IMR-90 (cell line): ENCODE data around the gene OR9Q2. TPM values are rescaled to one million over a fixed set of nuclear protein-coding genes. Genes with fewer than 3 reads are reported as not detected.

ENCODE experiments used
- ATAC-seq: fragments of 200-7000 bp; cut with Tn5 transposase; 2 replicates; pipeline ENCODE4 v1.9.1; 2020; ENCODE audit warnings: low read depth, mild to moderate bottlenecking, moderate library complexity
- BruUV-seq: library from RNA; stranded (reverse); fragments of 400-500 nt; replicated peaks from 2 replicates; lab custom pipeline; 2021; lab: Mats Ljungman, UMichigan
- CTCF ChIA-PET: fragments of 300-600 bp; formaldehyde crosslinking; extraction: SDS; loops from one replicate; lab custom pipeline; 2021; ENCODE audit warnings: antibody characterized with exemption; lab: Yijun Ruan, JAX
- POLR2A ChIA-PET: fragments of 300-600 bp; sonication (Branson Sonifier 250); formaldehyde crosslinking; loops from one replicate; lab custom pipeline; 2022; ENCODE audit warnings: antibody characterized with exemption; ENCODE audit not compliant: unreplicated experiment; lab: Charles Lee
- DNase-seq: peaks from one replicate; pipeline ENCODE4 v3.0.0; 2013
- H2AFZ ChIP-seq: replicated peaks from 2 replicates; pipeline ENCODE3; 2013; ENCODE audit warnings: low read length, mild to moderate bottlenecking; ENCODE audit not compliant: poor library complexity
- H2AK5ac ChIP-seq: 2 replicates; pipeline ENCODE4 v1.6.1; 2013; ENCODE audit warnings: low read depth, low read length, inconsistent platforms
- H2AK9ac ChIP-seq: replicated peaks from 2 replicates; pipeline ENCODE3; 2013; ENCODE audit warnings: mild to moderate bottlenecking, low read depth, low read length, moderate library complexity; ENCODE audit not compliant: poor library complexity
- H2BK120ac ChIP-seq: 2 replicates; pipeline ENCODE4 v1.6.1; 2013; ENCODE audit warnings: low read depth, low read length, inconsistent platforms
- H2BK15ac ChIP-seq: 3 replicates; pipeline ENCODE4 v1.6.1; 2013; ENCODE audit warnings: low read depth, low read length, inconsistent platforms
- H2BK20ac ChIP-seq: 2 replicates; pipeline ENCODE4 v1.6.1; 2013; ENCODE audit warnings: low read depth, mild to moderate bottlenecking, inconsistent platforms, low read length, moderate library complexity
- H2BK5ac ChIP-seq: 2 replicates; pipeline ENCODE4 v1.6.1; 2013; ENCODE audit warnings: mild to moderate bottlenecking, low read depth, low read length, inconsistent platforms; ENCODE audit not compliant: poor library complexity, severe bottlenecking
- H3K14ac ChIP-seq: replicated peaks from 2 replicates; pipeline ENCODE4 v1.6.1; 2013; ENCODE audit warnings: low read depth, low read length, inconsistent platforms
- H3K18ac ChIP-seq: 2 replicates; pipeline ENCODE4 v1.6.1; 2013; ENCODE audit warnings: low read depth, low read length, control low read depth
- H3K23ac ChIP-seq: 2 replicates; pipeline ENCODE4 v1.6.1; 2013; ENCODE audit warnings: low read depth, low read length, inconsistent platforms
- H3K27ac ChIP-seq: 2 replicates; pipeline ENCODE4 v1.5.1; 2013; ENCODE audit warnings: mild to moderate bottlenecking, control low read depth, low read length; ENCODE audit not compliant: insufficient read depth
- H3K27me3 ChIP-seq: 2 replicates; pipeline ENCODE4 v1.6.1; 2013; ENCODE audit warnings: low read length; ENCODE audit not compliant: control insufficient read depth, insufficient read depth
- H3K36me3 ChIP-seq: 2 replicates; pipeline ENCODE4 v1.6.1; 2013; ENCODE audit warnings: low read length, mixed read lengths; ENCODE audit not compliant: control insufficient read depth, insufficient read depth
- H3K4ac ChIP-seq: 2 replicates; pipeline ENCODE4 v1.6.1; 2013; ENCODE audit warnings: low read depth, low read length, inconsistent platforms
- H3K4me1 ChIP-seq: 2 replicates; pipeline ENCODE4 v1.6.1; 2013; ENCODE audit warnings: low read length, mixed read lengths; ENCODE audit not compliant: control insufficient read depth, insufficient read depth
- H3K4me2 ChIP-seq: 2 replicates; pipeline ENCODE4 v1.6.1; 2013; ENCODE audit warnings: low read depth, mild to moderate bottlenecking, control low read depth, low read length, moderate library complexity
- H3K4me3 ChIP-seq: 2 replicates; pipeline ENCODE4 v1.5.1; 2013; ENCODE audit warnings: low read depth, mild to moderate bottlenecking, control low read depth, low read length, moderate library complexity; ENCODE audit not compliant: insufficient read depth
- H3K56ac ChIP-seq: 2 replicates; pipeline ENCODE4 v1.6.1; 2013; ENCODE audit warnings: low read length, inconsistent platforms; ENCODE audit not compliant: insufficient read depth; ENCODE audit errors: extremely low read depth
- H3K79me1 ChIP-seq, 2 experiments: 2 replicates each; pipeline ENCODE4 v1.6.1; 2013; ENCODE audit warnings: low read length in 2 of 2, inconsistent platforms in 1 of 2, low read depth in 1 of 2
- H3K9ac ChIP-seq: 2 replicates; pipeline ENCODE4 v1.6.1; 2013; ENCODE audit warnings: low read depth, low read length, control low read depth
- H3K9me1 ChIP-seq: 2 replicates; pipeline ENCODE4 v1.6.1; 2013; ENCODE audit warnings: low read length, inconsistent platforms; ENCODE audit not compliant: insufficient read depth
- H3K9me3 ChIP-seq: 2 replicates; pipeline ENCODE4 v1.6.1; 2013; ENCODE audit warnings: low read length; ENCODE audit not compliant: control insufficient read depth, insufficient read depth
- H4K20me1 ChIP-seq: 2 replicates; pipeline ENCODE4 v1.6.1; 2013; ENCODE audit warnings: low read length, inconsistent platforms; ENCODE audit not compliant: insufficient read depth
- H4K5ac ChIP-seq: 2 replicates; pipeline ENCODE4 v1.6.1; 2013; ENCODE audit warnings: mild to moderate bottlenecking, low read depth, low read length, control low read depth
- H4K8ac ChIP-seq, 2 experiments: 2 replicates each; pipeline ENCODE4 v1.6.1; 2013; ENCODE audit warnings: low read depth in 2 of 2, low read length in 2 of 2, control low read depth in 1 of 2, inconsistent platforms in 1 of 2
- H4K91ac ChIP-seq: 2 replicates; pipeline ENCODE4 v1.6.1; 2013; ENCODE audit warnings: low read depth, low read length, inconsistent platforms; ENCODE audit not compliant: insufficient read depth
- BHLHE40 ChIP-seq: fragments of 150-350 bp; IDR thresholded peaks from 2 replicates; pipeline ENCODE4 v1.6.1; 2016; ENCODE audit warnings: mild to moderate bottlenecking, low read depth, low read length
- CHD1 ChIP-seq: IDR thresholded peaks from 2 replicates; pipeline ENCODE4 v1.6.1; 2012; ENCODE audit warnings: low read depth, low read length, improper control_type of control experiment
- FOS ChIP-seq: fragments of 150-350 bp; IDR thresholded peaks from 2 replicates; pipeline ENCODE4 v1.6.1; 2016; ENCODE audit warnings: low read depth, low read length
- MAFK ChIP-seq: IDR thresholded peaks from 2 replicates; pipeline ENCODE4 v1.6.1; 2012; ENCODE audit warnings: low read depth, low read length, improper control_type of control experiment
- MAZ ChIP-seq: IDR thresholded peaks from 2 replicates; pipeline ENCODE4 v1.6.1; 2012; ENCODE audit warnings: low read depth, mild to moderate bottlenecking, low read length, improper control_type of control experiment, moderate library complexity, borderline replicate concordance
- MXI1 ChIP-seq: IDR thresholded peaks from 2 replicates; pipeline ENCODE4 v1.6.1; 2012; ENCODE audit warnings: low read depth, mild to moderate bottlenecking, low read length, moderate library complexity, borderline replicate concordance
- RAD21 ChIP-seq: IDR thresholded peaks from 2 replicates; pipeline ENCODE4 v1.6.1; 2012; ENCODE audit warnings: low read length, improper control_type of control experiment
- RCOR1 ChIP-seq: IDR thresholded peaks from 2 replicates; pipeline ENCODE4 v1.6.1; 2012; ENCODE audit warnings: mild to moderate bottlenecking, low read length, improper control_type of control experiment; ENCODE audit not compliant: insufficient replicate concordance
- RFX5 ChIP-seq: IDR thresholded peaks from 2 replicates; pipeline ENCODE4 v1.8.0; 2012; ENCODE audit warnings: low read depth, mild to moderate bottlenecking, low read length, moderate library complexity
- SMC3 ChIP-seq: fragments of 150-350 bp; IDR thresholded peaks from 2 replicates; pipeline ENCODE4 v1.6.1; 2016; ENCODE audit warnings: low read depth, mild to moderate bottlenecking, antibody characterized with exemption, low read length, moderate library complexity
- WGBS, 2 experiments: methylation state at CpG; one replicate each; pipeline versions ENCODE4 v1.1.5 to v1.1.7; 2013; ENCODE audit warnings: missing lambda C conversion rate in 2 of 2; ENCODE audit not compliant: insufficient read length in 1 of 2; ENCODE audit errors: extremely low coverage in 2 of 2; 5-methylcytosine and 5-hydroxymethylcytosine counted together
- dilution Hi-C: fragments of 300-500 bp; cut with HindIII; formaldehyde crosslinking; loops from one replicate; pipeline ENCODE4 v1.14.3; 2018; ENCODE audit warnings: low sequenced_read_pairs; ENCODE audit not compliant: unreplicated experiment
- in situ Hi-C: fragments of 300-500 bp; cut with MboI; formaldehyde crosslinking; loops from 3 replicates; pipeline ENCODE4 v1.14.3; 2019; ENCODE audit warnings: low sequenced_read_pairs, inconsistent platforms, mixed read lengths
- intact Hi-C: fragments of 100-400 bp; cut with micrococcal nuclease; formaldehyde crosslinking; loops from 2 replicates; pipeline ENCODE4 v1.10.0; 2022
- polyA plus RNA-seq, 3 experiments: library from polyadenylated mRNA; depleted of rRNA; stranded (reverse); fragments of >200 nt; gene quantifications; 2 replicates each; pipeline ENCODE4 v1.2.3, GENCODE V29; 2012; ENCODE audit warnings: low replicate concordance in 1 of 3
- total RNA-seq: library from RNA; depleted of rRNA; stranded (reverse); fragments of >200 nt; gene quantifications from 2 replicates; pipeline ENCODE4 v1.2.3, GENCODE V29; 2012
- TF ChIP-seq, protein P1 (sequence below): conservative IDR thresholded peaks from 2 replicates; pipeline ENCODE4 v1.5.1; 2012; ENCODE audit warnings: mild to moderate bottlenecking, low read depth, low read length, improper control_type of control experiment
- TF ChIP-seq, protein P2 (sequence below): fragments of 150-350 bp; IDR thresholded peaks from 2 replicates; pipeline ENCODE4 v1.6.1; 2016; ENCODE audit warnings: low read depth, mild to moderate bottlenecking, low read length, moderate library complexity, borderline replicate concordance

OR9Q2 gene
- total and polyA plus RNA-seq, 2 of the 4 experiments (the other 2 are of a cell fraction), result not detected

DNA sequence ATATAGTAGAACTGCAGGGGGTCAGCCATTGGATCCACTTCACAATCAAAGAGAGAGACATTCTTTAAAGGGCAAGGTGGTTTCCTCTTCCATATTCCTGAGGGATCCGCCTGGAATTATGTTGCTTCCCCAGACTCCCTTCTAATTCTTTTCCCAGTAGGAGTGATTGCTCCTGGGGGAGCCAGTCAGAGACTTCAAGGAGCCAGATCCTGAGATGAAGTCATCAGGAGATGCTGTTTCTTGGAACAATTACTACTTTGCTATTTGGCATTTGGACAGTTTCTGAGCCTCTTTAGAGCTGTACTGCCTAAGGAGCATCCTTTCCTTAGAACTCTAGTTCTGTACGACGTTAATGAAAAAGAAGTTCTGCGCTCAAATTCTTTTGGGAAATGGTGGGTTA lies 1.9 kb upstream of the OR9Q2 start:
- no TSS peak for BruUV-seq
- no peak overlapping the region for H2AFZ ChIP-seq
- no peaks in the 10 kb centered on the region for H3K79me1 ChIP-seq
- in situ Hi-C loops, result no loop called here
- 0 out of 2 replicates have a peak, but pooled peaks cover 2% of the 10 kb centered on the region for H3K27me3 ChIP-seq
- no CpG with 5 or more reads among the region's 4 CpGs for WGBS, 2 experiments
- H3K9ac ChIP-seq, result no peak overlapping the region
- H3K9me1 ChIP-seq, result no peaks in the 10 kb centered on the region
- H3K56ac ChIP-seq, result no peak overlapping the region
- no peak overlapping the region for H3K4me3 ChIP-seq
- no peak for DNase-seq
- no peak overlapping the region for H3K14ac ChIP-seq
- no peak for TF ChIP-seq RCOR1
- no peak for TF ChIP-seq MXI1
- no peak for TF ChIP-seq RAD21
- TF ChIP-seq, protein P1, sequence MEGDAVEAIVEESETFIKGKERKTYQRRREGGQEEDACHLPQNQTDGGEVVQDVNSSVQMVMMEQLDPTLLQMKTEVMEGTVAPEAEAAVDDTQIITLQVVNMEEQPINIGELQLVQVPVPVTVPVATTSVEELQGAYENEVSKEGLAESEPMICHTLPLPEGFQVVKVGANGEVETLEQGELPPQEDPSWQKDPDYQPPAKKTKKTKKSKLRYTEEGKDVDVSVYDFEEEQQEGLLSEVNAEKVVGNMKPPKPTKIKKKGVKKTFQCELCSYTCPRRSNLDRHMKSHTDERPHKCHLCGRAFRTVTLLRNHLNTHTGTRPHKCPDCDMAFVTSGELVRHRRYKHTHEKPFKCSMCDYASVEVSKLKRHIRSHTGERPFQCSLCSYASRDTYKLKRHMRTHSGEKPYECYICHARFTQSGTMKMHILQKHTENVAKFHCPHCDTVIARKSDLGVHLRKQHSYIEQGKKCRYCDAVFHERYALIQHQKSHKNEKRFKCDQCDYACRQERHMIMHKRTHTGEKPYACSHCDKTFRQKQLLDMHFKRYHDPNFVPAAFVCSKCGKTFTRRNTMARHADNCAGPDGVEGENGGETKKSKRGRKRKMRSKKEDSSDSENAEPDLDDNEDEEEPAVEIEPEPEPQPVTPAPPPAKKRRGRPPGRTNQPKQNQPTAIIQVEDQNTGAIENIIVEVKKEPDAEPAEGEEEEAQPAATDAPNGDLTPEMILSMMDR, result no peak
- no peak for TF ChIP-seq CHD1
- TF ChIP-seq MAZ, result no peak
- no peak for TF ChIP-seq MAFK
- TF ChIP-seq, protein P2, sequence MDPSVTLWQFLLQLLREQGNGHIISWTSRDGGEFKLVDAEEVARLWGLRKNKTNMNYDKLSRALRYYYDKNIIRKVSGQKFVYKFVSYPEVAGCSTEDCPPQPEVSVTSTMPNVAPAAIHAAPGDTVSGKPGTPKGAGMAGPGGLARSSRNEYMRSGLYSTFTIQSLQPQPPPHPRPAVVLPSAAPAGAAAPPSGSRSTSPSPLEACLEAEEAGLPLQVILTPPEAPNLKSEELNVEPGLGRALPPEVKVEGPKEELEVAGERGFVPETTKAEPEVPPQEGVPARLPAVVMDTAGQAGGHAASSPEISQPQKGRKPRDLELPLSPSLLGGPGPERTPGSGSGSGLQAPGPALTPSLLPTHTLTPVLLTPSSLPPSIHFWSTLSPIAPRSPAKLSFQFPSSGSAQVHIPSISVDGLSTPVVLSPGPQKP, result no peak
- TF ChIP-seq FOS, result no peak
- TF ChIP-seq BHLHE40, result no peak
- no peak for TF ChIP-seq RFX5
- no peak for TF ChIP-seq SMC3
- H3K4me1 ChIP-seq, result no peaks in the 10 kb centered on the region
- H3K23ac ChIP-seq, result no peak overlapping the region
- H2BK15ac ChIP-seq, result no peak overlapping the region
- no peak overlapping the region for H2BK5ac ChIP-seq
- H2AK5ac ChIP-seq, result no peak overlapping the region
- intact Hi-C loops, result no loop called here
- H3K4me2 ChIP-seq, result no peak overlapping the region
- H2BK20ac ChIP-seq, result no peak overlapping the region
- ATAC-seq, result no peak
- no peak overlapping the region for H2AK9ac ChIP-seq
- H3K18ac ChIP-seq, result no peak overlapping the region
- no peak overlapping the region for H3K27ac ChIP-seq
- no peak overlapping the region for H4K5ac ChIP-seq
- ChIA-PET CTCF (interaction anchor here (0.6 kb wide), 1 partner anchor 85 kb away, joined by 3 read pairs; no protein-coding TSS in a partner anchor), POLR2A (no interaction called here)
- no peak overlapping the region for H3K4ac ChIP-seq
- H3K9me3 ChIP-seq, result no peaks in the 10 kb centered on the region
- no peak overlapping the region for H4K91ac ChIP-seq
- H2BK120ac ChIP-seq, result no peak overlapping the region
- no peak overlapping the region for H4K8ac ChIP-seq
- no peaks in the 10 kb centered on the region for H4K20me1 ChIP-seq
- no peaks in the 10 kb centered on the region for H3K36me3 ChIP-seq
- dilution Hi-C loops, result no loop called here
